Spleen (tissue), 11 donors: ENCODE measurements around the gene BLCAP. TPM values are rescaled to one million over a fixed set of nuclear protein-coding genes. Genes with fewer than 3 reads are reported as not detected.
"Not testable (repeated sequence)": the region's sequence is repeated elsewhere in the genome, so short reads cannot be mapped to it uniquely, and the experiment has no call there.

ENCODE experiments used
- DNase-seq: peaks from one replicate; pipeline ENCODE4 v3.0.0-alpha.2; 2020
- H3K27ac ChIP-seq, 8 donors: fragments of 200-600 bp; sonication (generic) in 7 of 8; 1 replicate in 4 of 8; 2 replicates in 4 of 8; pipeline versions ENCODE4 v1.5.0 to v1.8.0; 2016 to 2021; ENCODE audit warnings: inconsistent platforms in 4 of 8, mild to moderate bottlenecking in 4 of 8, moderate library complexity in 1 of 8
- H3K27me3 ChIP-seq, 7 donors: fragments of 200-600 bp; sonication (generic) in 6 of 7; replicated peaks in 1 of 7; 1 replicate in 4 of 7; 2 replicates in 3 of 7; pipeline versions ENCODE4 v1.5.0 to v1.8.0; 2016 to 2021; ENCODE audit warnings: inconsistent platforms in 3 of 7, mild to moderate bottlenecking in 1 of 7
- H3K36me3 ChIP-seq, 6 donors: fragments of 200-600 bp; sonication (generic) in 5 of 6; 1 replicate in 4 of 6; 2 replicates in 2 of 6; pipeline versions ENCODE4 v1.5.0 to v1.8.0; 2016 to 2021; ENCODE audit warnings: inconsistent platforms in 2 of 6
- H3K4me1 ChIP-seq, 6 donors: fragments of 200-600 bp; sonication (generic) in 5 of 6; 1 replicate in 3 of 6; 2 replicates in 3 of 6; pipeline versions ENCODE4 v1.5.0 to v1.8.0; 2016 to 2021; ENCODE audit warnings: inconsistent platforms in 3 of 6
- H3K4me3 ChIP-seq, 8 donors: fragments of 200-600 bp; sonication (generic) in 7 of 8; 1 replicate in 4 of 8; 2 replicates in 4 of 8; pipeline versions ENCODE4 v1.5.0 to v1.8.0; 2016 to 2021; ENCODE audit warnings: inconsistent platforms in 4 of 8, mild to moderate bottlenecking in 4 of 8, moderate library complexity in 2 of 8
- H3K9me3 ChIP-seq, 8 donors: fragments of 200-600 bp; sonication (generic) in 7 of 8; 1 replicate in 4 of 8; 2 replicates in 4 of 8; pipeline versions ENCODE4 v1.5.0 to v1.8.0; 2016 to 2021; ENCODE audit warnings: inconsistent platforms in 4 of 8
- CTCF ChIP-seq, 11 experiments: fragments of 200-600 bp in 7 of 11; fragments of 450-650 bp in 4 of 11; sonication (generic) in 4 of 11; IDR thresholded peaks in 8 of 11; conservative IDR thresholded peaks in 3 of 11; 1 replicate in 7 of 11; 2 replicates in 4 of 11; pipeline versions ENCODE4 v1.4.0 to v1.8.0; 2016 to 2021; ENCODE audit warnings: antibody characterized with exemption in 11 of 11, inconsistent platforms in 4 of 11, mild to moderate bottlenecking in 1 of 11
- POLR2A ChIP-seq, 3 donors: fragments of 450-650 bp; IDR thresholded peaks; one replicate each; pipeline ENCODE4 v1.5.1; 2017; ENCODE audit warnings: antibody characterized with exemption in 3 of 3, mild to moderate bottlenecking in 1 of 3
- POLR2AphosphoS5 ChIP-seq, 3 donors: sonication (generic); formaldehyde crosslinking; IDR thresholded peaks; one replicate each; pipeline ENCODE4 v1.5.1; 2017; ENCODE audit warnings: antibody characterized with exemption in 3 of 3
- WGBS, 5 donors: extraction: QIAGEN DNeasy Blood & Tissue Kit in 3 of 5; methylation state at CpG; one replicate each; pipeline versions ENCODE4 v1.1.5 to v1.1.7; 2013 to 2018; 5-methylcytosine and 5-hydroxymethylcytosine counted together
- intact Hi-C: fragments of 100-400 bp; cut with DNase I; formaldehyde crosslinking; loops from one replicate; pipeline ENCODE4 v1.15.0; 2023; ENCODE audit warnings: low total_unique reads
- polyA plus RNA-seq, 3 donors: library from polyadenylated mRNA; stranded (reverse); fragments of 200-250 nt; gene quantifications; one replicate each; pipeline ENCODE4 v1.2.1, GENCODE V29; 2013
- total RNA-seq, 7 donors: library from RNA; depleted of rRNA in 3 of 7; stranded (reverse); fragments of >200 nt in 3 of 7; fragmentation: NEBNext Ultra II Directional in 4 of 7; extraction: Animal tissue kit (Norgen Biotek cat#: 25700) in 4 of 7; gene quantifications; one replicate each; pipeline versions ENCODE4 v1.1.0 to v1.2.1, GENCODE V29; 2016 to 2021
- donor health status: healthy with polysubstance abuse.
- donor health status: DM: no; HTN: no; CAD: no; lungs with moderate emphysema.
- donor health status: DM: no; HTN: no; CAD: no.
- donor health status: Bipolar disorder and iron deficiency.
- donor health status: healthy.
- donor health status: DM: no; HTN: no; CAD: no.
- donor health status: DM: yes; HTN: yes; CAD: no.

Gene BLCAP
- total and polyA plus RNA-seq, 10 donors, result 56.8 to 94.7 (median 67.3) TPM

- Histone ChIP-seq H3K4me3 (no peak overlapping the region), H3K4me1 (no peaks in the 10 kb centered on the region), H3K36me3 (no peaks in the 10 kb centered on the region), H3K27me3 (peaks cover 0 to 4% (median 0%) of the 10 kb centered on the region in 7 donors), H3K27ac (no peak overlapping the region), H3K9me3 (peaks cover 0 to 4% (median 0%) of the 10 kb centered on the region in 8 donors)
- intact Hi-C loops, result no loop called here
- WGBS, 5 donors, result 84 to 93% (median 85%) methylated on average over 7 of the region's 7 CpGs
- TF ChIP-seq POLR2AphosphoS5 (IDR thresholded peaks at IDR 0.05) (no peak), CTCF (IDR thresholded peaks at IDR 0.05 in 8 of 11, conservative IDR thresholded peaks at IDR 0.05 in 3 of 11) (no peak), POLR2A (IDR thresholded peaks at IDR 0.05) (no peak)
- DNase-seq, result no peak
Observed at GRCh38 chr20:37471741-37472235, 55.9 kb downstream of the BLCAP start.

- DNase-seq, H3K27me3 ChIP-seq, intact Hi-C loops, H3K36me3 ChIP-seq, H3K27ac ChIP-seq, H3K4me3 ChIP-seq, H3K9me3 ChIP-seq, H3K4me1 ChIP-seq: not testable (repeated sequence)
- WGBS, 5 donors, result 89 to 93% (median 92%) methylated on average over 8 of the region's 8 CpGs
Observed at GRCh38 chr20:37470190-37470589, 57.5 kb downstream of the BLCAP start.

GRCh38 chr20:37469531-37469930, 58.1 kb downstream of the BLCAP start:
- 89 to 97% (median 90%) methylated on average over 7 of the region's 7 CpGs for WGBS, 5 donors
- Histone ChIP-seq H3K27ac (no peak overlapping the region), H3K4me3 (no peak overlapping the region), H3K27me3 (no peaks in the 10 kb centered on the region), H3K9me3 (no peaks in the 10 kb centered on the region), H3K36me3 (no peaks in the 10 kb centered on the region), H3K4me1 (no peaks in the 10 kb centered on the region)
- intact Hi-C loops, result no loop called here
- no peak for TF ChIP-seq POLR2A (IDR thresholded peaks at IDR 0.05)
- TF ChIP-seq CTCF (IDR thresholded peaks at IDR 0.05 in 8 of 11, conservative IDR thresholded peaks at IDR 0.05 in 3 of 11), result no peak
- DNase-seq, result no peak

DNA sequence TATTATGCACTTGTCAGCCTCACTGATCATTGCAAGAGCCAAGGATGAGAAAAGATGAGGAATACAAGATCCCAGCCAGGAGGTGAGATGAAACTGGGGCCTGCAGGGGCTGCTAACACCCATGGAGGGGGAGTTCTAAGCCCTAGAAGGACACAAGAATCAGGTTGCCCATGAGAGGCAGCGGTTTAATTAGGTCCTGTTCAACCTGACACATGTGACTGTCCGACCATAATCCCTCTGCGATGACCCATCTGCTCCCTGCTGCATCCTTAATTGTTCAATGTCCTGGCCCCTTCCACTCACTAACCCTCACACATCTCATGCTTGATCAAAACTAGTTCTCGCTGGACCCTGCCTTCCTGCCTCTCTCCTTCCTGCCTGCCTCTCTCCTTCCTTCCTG, 58.8 kb downstream of the BLCAP start:
- Histone ChIP-seq H3K27ac (no peak overlapping the region), H3K4me1 (no peaks in the 10 kb centered on the region), H3K36me3 (no peaks in the 10 kb centered on the region), H3K4me3 (no peak overlapping the region), H3K27me3 (no peaks in the 10 kb centered on the region), H3K9me3 (no peaks in the 10 kb centered on the region)
- WGBS, 5 donors, result 72 to 85% (median 76%) methylated on average over 4 of the region's 4 CpGs
- no peak for TF ChIP-seq POLR2AphosphoS5 (IDR thresholded peaks at IDR 0.05)
- TF ChIP-seq CTCF (IDR thresholded peaks at IDR 0.05 in 8 of 11, conservative IDR thresholded peaks at IDR 0.05 in 3 of 11), result no peak
- no peak for TF ChIP-seq POLR2A (IDR thresholded peaks at IDR 0.05)
- intact Hi-C loops, result no loop called here
- no peak for DNase-seq

Other genes with a start within 250 kb of the BLCAP start
- gene MANBAL, start 238.2 kb downstream of the BLCAP start, total RNA-seq, result 10 to 100 TPM; 10.7 to 24.7 (median 18.1) TPM
- gene MANBAL, start 238.2 kb downstream of the BLCAP start, polyA plus RNA-seq, result 10 to 100 TPM; 30.2 to 33.0 (median 32.3) TPM
- gene SRC, start 181.7 kb downstream of the BLCAP start, total RNA-seq, result 10 to 100 TPM; 27.3 to 68.0 (median 36.1) TPM
- 10 to 100 TPM in 2 of 3 donors, 1 to 10 TPM in 1; 7.0 to 28.7 (median 10.1) TPM for gene SRC, start 181.7 kb downstream of the BLCAP start, polyA plus RNA-seq
- under 1 TPM in 2 of 7 donors, not detected in 5; 0.20 to 0.29 TPM for gene NNAT, start 6.6 kb downstream of the BLCAP start, total RNA-seq
- gene NNAT, start 6.6 kb downstream of the BLCAP start, polyA plus RNA-seq, result under 1 TPM; 0.24 to 0.35 (median 0.29) TPM
- 100 to 1,000 TPM in 2 of 7 donors, 10 to 100 TPM in 5; 46.5 to 135 (median 90.7) TPM for gene CTNNBL1, start 166.2 kb upstream of the BLCAP start, total RNA-seq
- gene CTNNBL1, start 166.2 kb upstream of the BLCAP start, polyA plus RNA-seq, result 100 to 1,000 TPM in 1 of 3 donors, 10 to 100 TPM in 2; 70.4 to 101 (median 75.1) TPM